GF-D8 (cell line): ENCODE results near the gene RAC3.
"Not testable (repeated sequence)": the region's sequence is repeated elsewhere in the genome, so short reads cannot be mapped to it uniquely, and the experiment has no call there.

ENCODE experiments used
- DNase-seq: peaks from one replicate; lab custom pipeline; 2025; lab: John Stamatoyannopoulos, UW

RAC3 gene

DNA sequence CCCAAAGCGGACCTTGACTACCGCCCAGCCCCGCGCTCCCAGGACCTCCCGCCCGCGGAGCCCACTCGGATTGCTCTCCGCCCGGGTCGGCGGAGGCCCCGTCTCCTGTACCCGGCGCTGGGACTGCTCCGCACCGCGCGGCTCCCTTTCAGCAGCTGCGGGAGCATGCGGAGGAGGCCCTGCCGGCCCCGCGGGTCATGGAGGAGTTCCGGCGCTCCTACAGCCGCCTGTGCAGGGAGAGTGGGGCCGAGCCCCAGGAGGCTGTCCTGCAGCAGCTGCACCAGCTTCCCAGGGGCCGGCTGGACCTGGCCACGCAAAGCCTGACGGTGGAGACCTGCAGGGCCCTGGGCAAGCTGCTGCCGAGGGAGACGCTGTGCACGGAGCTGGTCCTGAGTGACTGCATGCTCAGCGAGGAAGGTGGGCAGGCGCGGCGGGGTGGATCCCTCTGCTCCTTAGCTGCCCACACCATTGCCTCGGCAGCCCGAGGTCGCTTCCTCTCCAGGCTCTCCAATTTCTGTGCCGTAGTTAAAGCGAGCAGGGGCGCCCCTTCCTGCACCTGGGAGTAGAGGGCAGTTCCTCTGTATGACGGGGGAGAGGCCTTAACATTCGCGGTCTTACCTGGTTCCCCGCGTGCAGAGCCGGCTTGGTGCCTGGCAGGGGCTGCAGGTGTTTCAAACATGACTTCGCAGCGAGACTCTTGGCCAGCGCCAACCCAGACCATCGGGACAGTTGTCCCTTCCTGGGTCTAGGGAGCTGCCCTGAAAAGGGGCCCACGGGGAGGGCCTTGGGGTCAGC is 7.8 kb upstream of the RAC3 start:
- peak; percentile 2 for DNase-seq

DNA sequence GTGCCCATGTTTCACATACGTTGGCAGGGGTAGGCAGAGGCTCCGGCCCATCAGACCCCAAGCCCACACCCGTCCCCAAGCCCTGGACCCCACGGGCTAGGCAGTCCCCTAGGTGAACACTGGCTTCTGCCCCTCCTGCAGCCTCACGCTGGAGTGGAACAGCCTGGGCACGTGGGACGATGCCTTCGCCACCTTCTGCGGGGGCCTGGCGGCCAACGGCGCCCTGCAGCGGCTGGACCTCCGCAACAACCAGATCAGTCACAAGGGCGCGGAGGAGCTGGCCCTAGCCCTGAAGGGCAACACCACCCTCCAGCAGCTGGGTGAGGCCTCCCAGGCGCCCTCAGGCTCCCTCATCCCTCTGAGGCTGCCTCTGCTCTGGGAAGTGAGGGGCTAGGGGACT is 6.6 kb upstream of the RAC3 start:
- no peak for DNase-seq

DNA sequence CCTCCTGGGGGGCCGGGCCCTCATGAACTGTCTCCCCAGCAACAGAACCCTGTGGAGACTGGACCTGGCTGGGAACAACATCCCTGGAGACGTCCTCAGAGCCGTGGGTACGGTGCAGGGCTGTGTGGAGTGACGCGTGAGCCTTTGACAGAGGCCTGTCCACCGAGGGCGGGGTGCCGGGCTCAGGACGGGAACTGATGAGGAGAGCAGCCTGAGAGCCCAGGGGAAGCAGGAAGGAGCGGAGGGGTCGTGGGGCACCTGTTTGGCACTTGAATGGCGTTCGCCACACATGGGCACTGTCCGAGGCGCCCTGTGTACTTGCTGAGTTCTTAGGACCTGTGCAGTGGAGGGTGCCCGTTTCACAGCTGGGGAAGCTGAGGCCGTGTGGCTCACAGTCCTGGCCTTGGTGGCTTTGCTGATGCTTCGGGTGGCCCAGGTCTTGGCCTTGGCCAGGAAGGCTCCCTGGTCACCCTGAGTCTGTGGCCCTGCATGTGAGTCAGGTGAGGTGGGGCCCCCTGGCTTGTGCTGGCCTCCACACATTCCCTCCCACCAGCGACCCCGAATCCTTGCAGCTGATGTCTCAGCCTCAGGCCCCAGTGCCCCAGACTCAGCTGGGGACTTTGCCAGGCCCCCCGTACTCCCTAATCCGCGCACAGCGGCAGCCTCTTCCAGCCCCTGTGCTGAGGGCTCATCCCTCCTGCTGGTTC is 5.9 kb upstream of the RAC3 start:
- DNase-seq, result no peak

DNA sequence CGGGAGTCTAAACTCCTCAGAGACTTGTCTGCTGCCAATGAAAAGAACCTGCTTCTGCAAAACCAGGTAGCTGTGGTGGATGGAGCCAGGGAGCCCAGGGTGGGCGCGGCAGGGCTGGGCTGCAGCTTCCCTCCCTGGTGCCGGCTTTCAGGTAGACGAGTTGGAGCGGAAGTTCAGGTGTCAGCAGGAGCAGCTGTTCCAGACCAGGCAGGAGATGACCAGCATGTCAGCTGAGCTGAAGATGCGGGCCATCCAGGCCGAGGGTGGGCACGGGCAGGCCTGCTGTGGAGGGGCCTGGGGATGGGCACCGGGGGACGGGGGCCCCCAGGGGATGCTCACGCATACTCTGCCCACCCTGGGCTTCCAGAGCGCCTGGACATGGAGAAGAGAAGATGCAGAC is 3.2 kb upstream of the RAC3 start:
- DNase-seq, result no peak

DNA sequence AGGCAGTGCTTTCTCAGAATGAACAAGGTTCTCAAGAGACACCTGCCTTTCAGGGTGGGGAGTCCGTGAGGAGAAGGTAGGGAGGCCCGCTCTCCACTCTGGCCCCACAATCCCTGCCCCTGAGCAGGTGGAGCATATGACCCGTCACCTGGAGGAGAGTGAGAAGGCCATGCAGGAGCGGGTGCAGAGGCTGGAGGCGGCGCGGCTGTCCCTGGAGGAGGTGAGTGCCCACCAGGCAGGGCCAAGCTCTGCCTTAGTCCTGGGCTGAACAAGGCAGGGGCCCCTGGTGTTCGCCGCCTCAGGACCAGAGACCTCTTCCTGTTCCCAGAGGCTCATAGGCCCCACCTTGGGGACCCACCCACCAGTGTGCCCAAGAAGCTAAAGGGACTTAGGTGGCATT is 2.5 kb upstream of the RAC3 start:
- DNase-seq, result no peak

DNA sequence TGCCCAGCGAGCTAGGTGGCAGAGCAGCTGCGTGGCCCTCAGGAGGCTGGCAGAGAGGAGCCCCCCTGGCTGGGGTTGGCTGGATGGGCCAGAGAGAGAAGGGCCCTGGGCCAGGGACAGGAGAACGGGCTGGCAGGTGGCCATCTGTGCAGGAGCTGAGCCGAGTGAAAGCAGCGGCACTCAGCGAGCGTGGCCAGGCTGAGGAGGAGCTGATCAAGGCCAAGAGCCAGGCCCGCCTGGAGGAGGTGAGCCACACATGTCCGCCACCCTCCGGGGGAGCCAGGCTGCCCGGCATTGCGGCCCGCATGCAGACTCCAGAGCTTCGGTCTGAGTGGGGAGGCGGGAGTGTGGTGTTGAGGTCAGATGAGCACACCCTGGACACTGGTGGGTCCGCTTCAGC is 2.1 kb upstream of the RAC3 start:
- no peak for DNase-seq

DNA sequence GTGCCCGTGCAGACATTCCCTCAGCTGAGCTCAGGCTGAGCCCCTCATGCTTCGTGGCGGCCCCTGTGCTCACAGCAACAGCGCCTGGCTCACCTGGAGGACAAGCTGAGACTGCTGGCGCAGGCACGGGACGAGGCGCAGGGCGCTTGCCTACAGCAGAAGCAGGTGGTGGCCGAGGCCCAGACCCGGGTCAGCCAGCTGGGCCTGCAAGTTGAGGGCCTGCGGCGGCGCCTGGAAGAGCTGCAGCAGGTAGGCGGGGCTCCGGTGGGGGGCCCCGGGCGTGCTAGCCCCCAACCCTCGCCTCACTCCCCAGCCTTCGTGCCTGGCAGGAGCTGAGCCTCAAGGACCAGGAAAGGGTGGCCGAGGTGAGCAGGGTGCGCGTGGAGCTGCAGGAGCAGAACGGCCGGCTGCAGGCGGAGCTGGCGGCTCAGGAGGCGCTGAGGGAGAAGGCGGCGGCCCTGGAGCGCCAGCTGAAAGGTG is 1.4 kb upstream of the RAC3 start:
- DNase-seq, result no peak

DNA sequence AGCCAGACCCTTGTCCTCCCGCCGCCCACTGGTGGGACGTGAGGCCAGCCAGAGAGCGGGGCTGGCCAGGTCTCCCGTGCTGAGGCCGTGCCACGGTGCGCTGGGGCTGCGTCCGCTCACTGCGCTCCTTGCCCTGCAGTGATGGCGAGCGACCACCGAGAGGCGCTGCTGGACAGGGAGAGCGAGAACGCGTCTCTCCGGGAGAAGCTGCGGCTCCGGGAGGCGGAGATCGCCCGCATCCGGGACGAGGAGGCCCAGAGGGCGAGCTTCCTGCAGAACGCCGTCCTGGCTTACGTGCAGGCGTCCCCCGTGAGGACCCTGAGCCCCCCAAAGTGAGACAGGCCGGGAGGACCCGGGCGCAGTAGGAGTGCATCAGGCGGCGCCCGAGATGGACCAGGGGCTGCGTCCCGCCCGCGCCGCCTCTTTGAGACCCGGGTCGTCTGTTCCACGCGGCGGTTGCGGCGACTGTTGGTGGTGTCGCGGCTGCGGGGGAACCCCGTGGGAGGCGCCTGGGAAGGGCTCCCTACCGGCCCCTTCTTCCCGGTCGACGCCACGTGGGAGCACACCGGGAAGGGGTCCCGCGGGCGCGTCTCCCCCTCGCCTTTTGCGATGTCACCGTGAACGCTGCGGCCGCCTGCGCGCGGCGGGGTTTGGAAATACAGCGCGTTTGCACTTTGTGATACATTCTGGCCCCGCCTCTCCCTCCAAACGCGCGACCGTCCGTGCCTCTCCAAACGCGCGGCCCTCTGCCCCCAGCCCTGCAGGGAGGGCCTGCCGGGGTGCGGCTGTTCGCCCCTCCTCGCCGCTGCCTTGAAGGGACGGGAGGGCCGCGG is 792 bp upstream of the RAC3 start:
- DNase-seq, result peak; percentile 59

DNA sequence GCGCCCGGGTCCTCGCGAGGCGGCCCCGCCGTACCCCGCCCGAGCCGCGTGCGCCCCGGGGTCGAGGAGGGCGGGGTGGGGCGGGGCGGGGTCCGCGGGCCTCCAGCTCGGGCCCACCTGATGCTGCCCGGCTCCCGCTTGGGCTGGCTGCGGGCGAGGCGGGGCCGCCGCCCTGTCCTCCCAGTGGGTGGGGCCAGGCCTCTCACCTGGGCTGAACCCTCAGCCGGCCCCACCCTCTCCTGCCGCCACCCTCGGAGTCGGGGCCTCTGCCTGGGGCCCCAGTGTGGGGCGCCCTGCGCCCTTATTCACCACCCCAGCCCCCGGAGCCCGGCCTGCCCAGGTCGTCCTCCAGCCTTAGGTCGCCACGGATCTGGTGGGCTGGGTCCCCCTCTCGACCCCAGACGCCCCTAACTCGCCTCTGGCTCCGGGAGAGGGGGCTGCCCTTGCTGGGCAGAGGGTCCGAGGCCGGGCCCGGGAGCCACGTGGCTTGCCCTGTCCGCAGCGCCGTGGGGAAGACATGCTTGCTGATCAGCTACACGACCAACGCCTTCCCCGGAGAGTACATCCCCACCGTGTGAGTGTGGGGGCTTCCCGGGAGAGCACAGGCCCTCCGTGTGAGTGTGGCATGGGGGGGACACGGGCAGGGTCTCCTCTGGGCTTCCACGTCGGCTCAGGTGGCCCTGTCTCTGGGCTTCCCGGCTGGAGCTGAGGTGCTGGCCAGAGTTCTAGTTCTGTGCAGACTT is 578 bp downstream of the RAC3 start:
- no peak for DNase-seq

DNA sequence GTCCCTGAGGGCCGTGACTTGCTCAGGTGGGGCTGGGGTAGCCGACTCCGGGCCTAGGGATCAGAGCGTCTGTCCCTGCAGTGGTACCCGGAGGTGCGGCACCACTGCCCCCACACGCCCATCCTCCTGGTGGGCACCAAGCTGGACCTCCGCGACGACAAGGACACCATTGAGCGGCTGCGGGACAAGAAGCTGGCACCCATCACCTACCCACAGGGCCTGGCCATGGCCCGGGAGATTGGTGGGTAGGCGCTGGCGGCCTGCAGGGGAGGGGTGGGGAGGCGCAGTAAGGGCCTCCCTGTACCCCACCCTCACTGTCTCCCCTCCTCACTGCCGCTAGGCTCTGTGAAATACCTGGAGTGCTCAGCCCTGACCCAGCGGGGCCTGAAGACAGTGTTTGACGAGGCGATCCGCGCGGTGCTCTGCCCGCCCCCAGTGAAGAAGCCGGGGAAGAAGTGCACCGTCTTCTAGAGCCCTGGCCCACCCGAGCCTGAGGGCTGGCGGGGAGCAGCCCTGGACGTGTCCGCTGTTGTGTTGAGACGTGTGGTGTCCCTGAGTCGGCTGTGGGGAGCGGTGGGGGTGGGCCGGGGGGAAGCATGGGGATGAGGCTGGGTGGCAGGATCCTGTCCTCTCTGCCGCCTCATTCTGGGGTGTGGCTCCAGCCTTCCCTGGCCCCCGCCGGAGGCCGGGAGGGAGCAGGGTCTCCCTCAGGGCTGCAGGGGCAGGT is 2.0 kb downstream of the RAC3 start:
- DNase-seq, result no peak

DNA sequence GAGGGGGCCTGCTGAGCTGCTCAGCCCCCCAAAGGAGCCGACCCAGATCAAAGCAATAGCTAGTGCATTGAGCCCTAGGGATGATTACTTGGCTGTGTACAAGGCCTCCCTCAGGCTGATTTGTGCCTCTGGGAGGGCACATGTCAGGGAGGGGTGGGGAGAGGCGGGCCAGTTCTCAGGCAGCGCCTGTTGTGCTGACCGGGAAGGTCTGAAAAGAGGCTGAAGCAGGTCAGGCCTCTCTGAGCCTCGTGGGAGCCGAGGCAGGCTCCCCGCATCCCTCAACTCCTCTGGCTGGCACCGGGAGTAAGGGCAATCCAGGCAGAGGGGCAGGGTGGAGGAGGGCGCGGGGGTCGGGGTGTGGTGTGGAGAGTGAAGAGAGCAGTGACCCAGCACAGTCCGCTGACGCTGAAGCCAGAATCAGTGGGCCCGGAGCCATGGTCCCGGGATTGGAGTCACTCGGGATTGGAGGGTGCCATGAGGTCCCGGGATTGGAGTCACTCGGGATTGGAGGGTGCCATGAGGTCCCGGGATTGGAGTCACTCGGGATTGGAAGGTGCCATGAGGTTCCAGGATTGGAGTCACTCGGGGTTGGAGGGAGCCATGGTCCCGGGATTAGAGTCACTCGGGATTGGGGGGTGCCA is 3.0 kb downstream of the RAC3 start:
- no peak for DNase-seq

DNA sequence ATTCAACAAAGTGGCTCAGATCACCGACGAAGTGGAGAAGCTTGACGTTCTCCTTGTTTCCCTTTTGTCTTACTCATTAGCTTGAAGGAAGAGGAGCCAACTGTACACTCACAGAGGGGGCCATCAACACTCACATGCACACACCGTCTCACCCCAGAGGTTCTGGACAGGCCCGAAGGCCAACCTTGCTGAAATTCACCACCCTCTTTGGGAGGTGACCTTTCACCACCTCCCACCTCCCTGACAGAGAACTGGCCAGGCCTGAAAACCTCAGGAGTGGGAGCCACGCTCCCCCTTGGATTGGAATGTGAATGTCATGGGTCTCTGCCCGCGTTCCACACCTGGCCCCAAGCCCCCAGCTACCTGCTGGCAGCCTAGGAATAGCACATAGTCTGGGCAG is 4.0 kb downstream of the RAC3 start:
- no peak for DNase-seq

DNA sequence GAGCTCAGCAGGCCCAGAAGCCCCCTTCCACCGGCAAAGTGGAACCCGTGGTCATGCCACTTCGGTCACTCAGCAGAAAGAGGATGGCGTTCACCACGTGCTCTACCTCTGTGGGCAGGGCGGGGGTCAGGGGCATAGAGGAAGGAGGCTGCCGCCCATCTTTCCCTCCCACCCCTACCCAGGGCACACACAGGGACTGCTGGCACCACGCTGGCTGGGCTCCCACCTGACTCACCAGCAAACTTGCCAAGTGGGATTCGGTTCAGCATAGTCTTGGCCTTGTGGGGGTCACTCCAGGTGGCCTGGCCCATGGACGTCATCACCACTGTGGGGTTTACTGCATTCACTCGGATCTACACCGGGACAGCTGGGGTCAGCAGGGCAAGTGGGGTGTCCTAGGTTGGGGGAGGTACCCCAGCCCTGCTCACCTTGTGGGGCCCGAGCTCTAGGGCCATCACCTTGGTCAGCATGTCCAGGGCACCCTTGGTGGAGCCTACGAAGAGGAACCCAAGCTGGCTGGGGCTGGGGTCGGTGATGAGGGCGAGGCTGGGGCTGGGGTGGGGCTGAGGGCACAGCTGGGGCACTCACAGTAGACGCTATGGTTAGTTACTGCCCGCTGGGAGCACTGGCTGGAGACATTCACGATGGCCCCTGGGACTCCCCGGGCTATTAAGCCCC is 4.6 kb downstream of the RAC3 start:
- DNase-seq, result no peak

DNA sequence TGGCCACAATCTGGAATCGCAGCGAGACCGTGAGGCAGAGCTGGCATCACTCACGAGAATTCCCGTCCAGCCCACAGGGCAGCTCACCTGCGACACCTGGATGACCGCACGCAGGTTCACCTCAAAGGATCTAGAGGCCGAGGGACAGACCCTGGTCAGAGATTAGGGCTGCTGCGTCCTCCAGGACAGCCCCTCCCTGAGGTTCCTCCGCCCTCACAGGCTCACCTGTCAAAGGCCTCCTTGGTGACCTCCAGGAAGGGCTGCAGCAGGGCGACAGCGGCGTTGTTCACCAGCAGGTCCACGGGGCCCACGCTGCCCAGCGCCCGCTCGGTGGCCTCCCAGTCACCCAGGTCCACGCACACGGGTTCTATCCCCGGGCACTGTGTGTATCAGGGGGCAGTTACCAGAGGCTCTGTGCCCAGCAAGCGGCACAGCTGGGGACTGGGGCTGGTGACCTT is 5.2 kb downstream of the RAC3 start:
- DNase-seq, result no peak

DNA sequence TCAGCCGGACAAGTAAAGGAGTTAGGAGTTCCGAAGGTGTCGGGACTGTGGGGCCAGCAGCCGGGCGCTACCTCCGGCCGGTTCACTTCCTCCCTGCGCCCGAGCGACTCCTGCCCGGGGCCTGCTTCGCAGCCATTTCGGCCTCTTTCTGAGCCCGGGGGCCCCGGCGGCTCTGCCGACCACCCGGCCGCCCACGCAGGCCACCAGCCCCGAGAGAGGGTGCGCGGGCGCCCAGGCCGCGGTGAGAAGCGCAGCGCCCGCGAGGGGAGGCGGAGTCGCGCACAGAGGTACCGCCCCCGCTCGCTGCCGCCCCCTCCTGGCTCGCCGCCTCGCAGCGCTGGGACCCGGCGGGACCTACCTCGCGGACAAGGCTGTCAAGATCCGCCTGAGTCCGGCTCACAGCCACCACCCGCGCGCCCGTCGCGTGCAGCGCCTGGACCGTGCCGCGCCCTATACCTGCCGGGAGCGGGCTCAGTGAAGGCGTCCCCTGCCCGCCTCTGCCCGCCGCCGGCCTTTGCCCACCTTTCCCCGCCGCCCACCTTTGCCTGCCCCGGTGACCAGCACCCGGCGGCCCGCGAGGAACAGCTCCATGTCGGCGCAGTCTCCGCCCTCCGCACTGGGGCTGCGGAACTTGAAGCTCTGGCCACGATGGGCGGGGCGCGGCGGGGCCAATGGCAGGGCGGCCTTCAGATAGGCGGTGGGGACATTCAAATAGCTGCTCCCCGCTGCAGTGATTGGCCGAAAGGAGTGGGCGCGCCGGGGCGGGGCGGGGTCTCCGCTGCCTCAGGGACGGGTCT is 5.8 kb downstream of the RAC3 start, which contains the start of gene DCXR:
Gene DCXR, minus strand, starts transcription at position 606 of the 797 bp plus-strand sequence. Its CDS starts 15 bp downstream, at position 591.
- DNase-seq, result peak; percentile 85

DNA sequence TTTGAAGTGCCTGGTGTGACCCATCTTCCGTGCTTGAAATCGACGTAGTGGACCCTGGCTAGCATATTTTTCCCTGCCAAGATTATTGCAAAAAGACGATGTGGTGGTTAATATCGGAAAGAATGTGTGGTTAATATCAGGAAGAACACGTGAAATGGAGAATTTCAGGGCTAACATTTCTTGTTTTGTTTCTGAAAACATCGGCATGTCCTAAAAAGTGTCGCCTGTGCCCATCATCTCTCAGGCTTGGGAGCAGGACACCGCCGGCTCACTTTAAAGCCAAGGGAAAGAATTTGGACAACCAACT is 6.4 kb downstream of the RAC3 start:
- DNase-seq, result no peak

DNA sequence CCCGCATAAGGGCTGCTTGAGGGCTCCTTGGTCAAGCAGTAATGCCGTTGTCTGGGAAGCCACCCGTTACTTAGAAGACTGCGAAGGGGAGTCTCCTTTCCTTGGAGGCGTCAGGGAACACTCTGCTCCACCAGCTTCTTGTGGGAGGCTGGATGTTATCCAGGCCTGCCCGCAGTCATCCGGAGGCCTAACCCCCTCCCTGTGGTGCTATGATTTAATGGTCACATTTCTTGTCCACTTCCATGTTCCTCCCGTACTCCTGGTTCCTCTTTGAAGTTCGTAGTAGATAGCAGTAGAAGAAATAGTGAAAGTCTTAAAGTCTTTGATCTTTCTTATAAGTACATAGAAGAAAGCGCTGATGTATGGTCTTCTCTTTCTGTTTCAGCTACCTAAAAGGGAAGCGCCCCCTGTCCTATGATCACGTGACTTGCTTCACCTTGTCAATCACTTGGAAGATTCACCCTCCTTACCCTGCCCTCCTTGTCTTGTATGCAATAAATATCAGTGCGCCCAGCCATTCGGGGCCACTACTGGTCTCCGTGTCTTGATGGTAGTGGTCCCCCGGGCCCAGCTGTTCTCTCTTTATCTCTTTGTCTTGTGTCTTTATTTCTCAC is 7.4 kb downstream of the RAC3 start:
- DNase-seq, result not testable (repeated sequence)

DNA sequence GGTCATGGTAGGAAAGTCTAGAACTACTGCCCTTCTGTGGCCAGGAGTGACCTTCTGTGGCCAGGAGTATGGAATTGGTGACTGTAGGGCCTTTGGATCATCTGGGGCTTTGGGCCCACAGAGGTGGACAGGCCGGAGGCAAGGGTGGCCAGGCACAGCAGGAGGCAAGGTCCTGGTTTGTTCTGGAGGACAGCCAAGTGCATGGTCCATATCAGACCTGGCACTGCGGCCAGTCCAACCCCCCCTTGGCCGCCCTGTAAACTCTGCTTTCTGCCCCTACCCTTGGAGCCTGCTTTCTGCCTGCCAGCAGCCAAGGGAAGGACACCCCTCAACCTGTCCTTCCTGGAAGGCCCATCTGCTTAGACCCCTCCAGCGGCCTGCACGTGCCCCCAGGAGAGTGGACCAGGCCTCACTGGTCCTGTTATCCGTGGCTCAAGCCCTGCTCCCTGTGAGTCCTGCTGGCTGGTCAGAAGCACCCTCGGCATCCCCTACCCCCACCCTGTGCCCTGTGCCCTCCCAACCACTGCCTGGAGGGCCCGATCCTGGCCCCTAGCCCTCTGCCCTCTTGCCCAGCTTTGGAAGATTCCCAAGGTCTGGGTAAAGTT is 8.3 kb downstream of the RAC3 start:
- no peak for DNase-seq
